AG04449 (cell line): ENCODE measurements around the gene MCTP1.
"Not testable (repeated sequence)": the region's sequence is repeated elsewhere in the genome, so short reads cannot be mapped to it uniquely, and the experiment has no call there.

Experiments used
- CTCF ChIA-PET: fragments of 350-600 bp; formaldehyde crosslinking; extraction: SDS; loops from one replicate; lab custom pipeline; 2021; ENCODE audit warnings: antibody characterized with exemption; lab: Yijun Ruan, JAX
- POLR2A ChIA-PET: fragments of 400-600, 350-600 bp; formaldehyde crosslinking; extraction: SDS; loops from one replicate; lab custom pipeline; 2020; ENCODE audit warnings: antibody characterized with exemption, inconsistent platforms; lab: Yijun Ruan, JAX
- DNase-seq: peaks from one replicate; pipeline ENCODE4 v3.0.0-alpha.2; 2010; ENCODE audit warnings: low read depth, low spot score
- H3K4me3 ChIP-seq: 2 replicates; pipeline ENCODE4 v1.5.1; 2011; ENCODE audit warnings: low read depth, mild to moderate bottlenecking, control low read depth, low read length
- TF ChIP-seq, protein P1 (sequence below): IDR thresholded peaks from one replicate; pipeline ENCODE4 v1.5.1; 2011; ENCODE audit warnings: mild to moderate bottlenecking, moderate library complexity, low read length, control low read depth, inconsistent platforms; ENCODE audit not compliant: insufficient read depth; ENCODE audit errors: missing control alignments

Gene MCTP1

DNA sequence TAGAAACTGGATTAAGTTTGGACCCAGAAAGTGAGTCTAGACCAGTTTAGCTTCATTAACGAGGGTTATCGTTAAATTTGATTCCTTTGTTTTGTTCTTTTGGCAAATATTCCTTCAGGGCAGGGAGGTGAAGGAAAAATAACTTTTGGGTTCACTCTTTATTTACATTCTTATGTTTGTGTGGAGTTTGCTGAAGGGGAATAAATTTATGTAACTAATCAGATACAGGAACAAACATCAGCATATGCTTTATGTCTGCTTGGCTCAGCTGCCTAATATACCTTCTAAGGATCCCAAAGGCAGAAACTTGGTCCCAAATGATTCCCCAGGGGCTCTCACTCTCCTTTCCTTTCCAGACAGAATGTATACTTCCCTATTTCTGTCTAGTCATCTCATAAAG lies 132.4 kb downstream of the MCTP1 start:
- CTCF ChIA-PET = no interaction called here
- TF ChIP-seq, protein P1, sequence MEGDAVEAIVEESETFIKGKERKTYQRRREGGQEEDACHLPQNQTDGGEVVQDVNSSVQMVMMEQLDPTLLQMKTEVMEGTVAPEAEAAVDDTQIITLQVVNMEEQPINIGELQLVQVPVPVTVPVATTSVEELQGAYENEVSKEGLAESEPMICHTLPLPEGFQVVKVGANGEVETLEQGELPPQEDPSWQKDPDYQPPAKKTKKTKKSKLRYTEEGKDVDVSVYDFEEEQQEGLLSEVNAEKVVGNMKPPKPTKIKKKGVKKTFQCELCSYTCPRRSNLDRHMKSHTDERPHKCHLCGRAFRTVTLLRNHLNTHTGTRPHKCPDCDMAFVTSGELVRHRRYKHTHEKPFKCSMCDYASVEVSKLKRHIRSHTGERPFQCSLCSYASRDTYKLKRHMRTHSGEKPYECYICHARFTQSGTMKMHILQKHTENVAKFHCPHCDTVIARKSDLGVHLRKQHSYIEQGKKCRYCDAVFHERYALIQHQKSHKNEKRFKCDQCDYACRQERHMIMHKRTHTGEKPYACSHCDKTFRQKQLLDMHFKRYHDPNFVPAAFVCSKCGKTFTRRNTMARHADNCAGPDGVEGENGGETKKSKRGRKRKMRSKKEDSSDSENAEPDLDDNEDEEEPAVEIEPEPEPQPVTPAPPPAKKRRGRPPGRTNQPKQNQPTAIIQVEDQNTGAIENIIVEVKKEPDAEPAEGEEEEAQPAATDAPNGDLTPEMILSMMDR = no peak

DNA sequence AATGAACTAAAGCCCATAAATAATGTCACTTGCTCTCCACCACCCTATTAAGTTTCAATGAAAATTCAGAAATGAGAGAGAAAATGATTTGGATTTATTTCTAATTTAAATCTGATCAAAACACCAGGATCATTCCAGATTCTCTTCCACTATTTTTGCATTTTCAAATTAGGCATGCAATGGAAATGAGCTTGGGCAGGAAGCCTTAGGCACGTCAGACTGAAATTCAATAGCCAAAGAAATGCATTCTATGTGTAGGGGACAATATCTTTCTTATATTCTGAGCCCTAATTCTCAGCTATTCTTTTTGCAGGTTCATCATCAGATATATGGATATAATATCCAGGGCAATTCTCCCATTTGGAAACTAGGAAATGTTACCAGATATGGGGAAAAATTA lies 132.8 kb downstream of the MCTP1 start:
- DNase-seq = no peak
- ChIA-PET CTCF (no interaction called here), POLR2A (no interaction called here)
- TF ChIP-seq, protein P1 = no peak
- no peak overlapping the region for H3K4me3 ChIP-seq

More for the DNA sequence above, 132.4 kb downstream of the MCTP1 start:
- POLR2A ChIA-PET = no interaction called here
- DNase-seq = no peak
- no peak overlapping the region for H3K4me3 ChIP-seq

DNA sequence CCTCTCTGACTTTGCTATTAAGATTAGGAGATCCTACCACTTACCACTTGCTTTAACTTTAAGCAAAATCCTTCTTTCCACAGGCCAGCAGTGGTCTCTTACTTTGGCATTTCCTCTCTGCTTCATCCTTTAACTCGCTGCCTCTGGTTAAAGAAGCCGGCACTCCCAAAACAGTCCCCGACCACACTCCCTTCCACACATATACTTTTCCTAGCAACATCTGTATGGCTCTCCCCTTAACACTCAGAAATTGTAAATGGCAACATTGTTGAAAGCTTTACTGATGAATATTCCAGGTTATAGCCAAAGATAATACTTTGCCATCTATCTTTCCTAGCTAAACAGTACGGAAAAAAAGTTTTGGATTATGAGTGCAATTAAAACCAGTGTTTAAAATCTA lies 133.2 kb downstream of the MCTP1 start:
- no peak for DNase-seq
- TF ChIP-seq, protein P1 = no peak
- H3K4me3 ChIP-seq = no peak overlapping the region
- CTCF ChIA-PET = no interaction called here
- POLR2A ChIA-PET = no interaction called here

DNA sequence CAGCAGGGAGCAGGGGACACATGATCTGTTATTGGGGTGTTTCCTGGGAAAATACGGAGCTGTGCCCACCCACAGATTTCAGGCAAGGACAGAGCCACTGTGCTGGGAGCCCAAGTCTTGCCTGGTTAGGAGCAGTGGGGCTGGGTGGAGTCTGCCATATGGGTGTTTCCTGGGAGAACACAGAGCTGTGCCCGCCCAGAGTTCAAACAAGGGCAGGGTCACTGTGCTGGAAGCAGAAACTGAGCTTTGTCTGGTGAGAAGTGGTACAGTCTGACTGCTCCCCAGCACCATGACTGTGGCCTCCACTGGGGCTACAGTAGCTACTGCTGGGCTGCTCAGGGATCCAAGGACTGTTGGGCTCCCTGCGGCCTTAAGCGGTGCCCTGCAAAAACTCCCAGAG lies 135.5 kb downstream of the MCTP1 start:
- DNase-seq = no peak
- TF ChIP-seq, protein P1 = no peak
- CTCF ChIA-PET = no interaction called here
- H3K4me3 ChIP-seq = no peak overlapping the region
- POLR2A ChIA-PET = no interaction called here

DNA sequence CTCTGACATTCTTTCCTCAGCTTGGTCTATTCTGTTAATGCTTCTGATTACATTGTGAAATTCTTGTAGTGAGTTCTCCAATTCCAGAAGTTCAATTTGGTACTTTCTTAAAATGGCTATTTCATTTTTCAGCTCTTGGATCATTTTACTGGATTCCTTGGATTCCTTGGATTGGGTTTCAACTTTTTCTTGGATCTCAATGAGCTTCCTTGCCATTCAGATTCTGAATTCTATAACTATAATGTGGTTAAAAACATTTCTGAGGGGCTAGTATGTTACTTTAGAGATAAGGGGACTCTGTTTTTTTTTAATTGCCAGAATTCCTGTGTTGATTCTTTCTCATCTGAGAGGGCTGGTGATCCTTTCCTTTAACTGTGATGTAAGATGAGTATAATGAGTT lies 136.4 kb downstream of the MCTP1 start:
- ChIA-PET POLR2A (no interaction called here), CTCF (no interaction called here)
- H3K4me3 ChIP-seq = no peak overlapping the region
- TF ChIP-seq, protein P1 = no peak
- DNase-seq = no peak

DNA sequence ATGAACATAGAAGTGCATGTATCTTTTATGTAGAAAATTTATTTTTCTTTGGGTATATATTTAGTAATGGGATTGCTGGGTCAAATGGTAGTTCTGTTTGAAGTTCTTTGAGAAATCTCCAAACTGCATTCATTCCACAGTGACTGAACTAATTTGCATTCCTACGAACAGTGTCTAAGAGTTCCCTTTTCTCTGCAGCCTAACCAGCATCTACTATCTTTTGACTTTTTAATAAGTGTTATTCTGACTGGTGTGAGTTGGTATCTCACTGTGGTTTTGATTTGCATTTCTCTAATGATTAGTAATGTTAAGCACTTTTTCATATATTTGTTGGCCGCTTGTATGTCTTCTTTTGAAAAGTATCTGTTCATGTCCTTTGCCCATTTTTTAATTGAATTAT lies 141.0 kb downstream of the MCTP1 start:
- CTCF ChIA-PET = not testable (repeated sequence)

DNA sequence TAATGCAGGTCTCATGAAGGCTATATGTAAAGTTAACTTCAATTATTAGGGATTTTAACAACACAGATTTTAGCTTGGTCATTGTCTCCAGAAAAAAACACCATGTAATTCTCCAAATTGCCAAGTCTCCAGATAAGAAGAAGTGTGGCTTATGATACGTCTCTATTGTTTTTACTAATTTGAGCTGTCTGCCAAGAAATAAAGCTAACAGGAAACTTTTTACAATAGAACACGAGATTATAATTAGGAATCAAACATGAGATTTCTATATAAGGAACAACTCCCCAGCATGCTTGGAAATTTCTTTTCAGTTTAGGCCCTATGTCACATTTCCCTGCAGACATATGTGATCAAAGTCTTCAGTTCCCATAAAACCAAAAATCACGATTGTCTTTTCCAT lies 142.7 kb downstream of the MCTP1 start:
- ChIA-PET POLR2A (no interaction called here), CTCF (no interaction called here)
- DNase-seq = no peak
- TF ChIP-seq, protein P1 = no peak
- no peak overlapping the region for H3K4me3 ChIP-seq

More for the DNA sequence above, 141.0 kb downstream of the MCTP1 start:
- POLR2A ChIA-PET, H3K4me3 ChIP-seq, DNase-seq: not testable (repeated sequence)
